Mesodermal cell (in vitro differentiated cells): ENCODE measurements around the gene ZNF177.

Experiments used
- H3K27ac ChIP-seq: 2 replicates; pipeline ENCODE4 v1.7.0; 2013; ENCODE audit warnings: mild to moderate bottlenecking, low read depth, low read length, moderate library complexity; ENCODE audit not compliant: severe bottlenecking
- H3K36me3 ChIP-seq: 2 replicates; pipeline ENCODE4 v1.7.1; 2013; ENCODE audit warnings: mild to moderate bottlenecking, low read length, moderate library complexity; ENCODE audit not compliant: control insufficient read depth, insufficient read depth
- H3K4me1 ChIP-seq: one replicate; pipeline ENCODE4 v1.7.1; 2013; ENCODE audit warnings: mild to moderate bottlenecking, low read length; ENCODE audit not compliant: insufficient read depth, control insufficient read depth, poor library complexity, severe bottlenecking
- H3K4me3 ChIP-seq: 2 replicates; pipeline ENCODE4 v1.7.0; 2013; ENCODE audit warnings: low read length, control low read depth, mild to moderate bottlenecking; ENCODE audit not compliant: insufficient read depth, poor library complexity, severe bottlenecking; ENCODE audit errors: extremely low read depth
- H3K9me3 ChIP-seq: 2 replicates; pipeline ENCODE4 v1.7.1; 2013; ENCODE audit warnings: mild to moderate bottlenecking, low read length, moderate library complexity; ENCODE audit not compliant: control insufficient read depth
- WGBS, 2 experiments: methylation state at CpG; one replicate each; pipeline ENCODE4 v1.1.5; 2013; ENCODE audit warnings: missing lambda C conversion rate in 2 of 2; ENCODE audit not compliant: insufficient coverage in 2 of 2; 5-methylcytosine and 5-hydroxymethylcytosine counted together

The ZNF177 gene

DNA sequence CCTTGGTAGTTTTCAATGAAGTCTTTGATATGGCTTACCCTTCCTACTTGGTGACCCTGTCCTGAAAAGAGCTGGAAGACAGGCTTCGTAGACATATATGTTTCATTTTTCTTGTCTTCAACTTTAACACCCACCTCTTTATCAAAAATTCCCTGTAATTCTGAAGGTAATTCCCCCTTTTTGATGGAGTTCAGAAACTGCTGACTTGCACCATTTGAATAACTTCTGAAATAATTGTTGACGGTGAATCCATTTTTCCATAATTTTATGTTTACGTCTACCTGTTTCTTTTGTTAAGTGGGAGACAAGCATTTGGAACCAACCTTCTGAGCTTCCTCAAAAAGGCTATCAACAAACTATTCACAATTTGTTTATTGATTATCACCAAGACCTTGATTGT, 14.6 kb upstream of the ZNF177 start:
- WGBS, 2 experiments = 92 to 96% methylated on average over 2 to 3 of the region's 3 CpGs
- H3K9me3 ChIP-seq = peaks cover 71% of the 10 kb centered on the region

DNA sequence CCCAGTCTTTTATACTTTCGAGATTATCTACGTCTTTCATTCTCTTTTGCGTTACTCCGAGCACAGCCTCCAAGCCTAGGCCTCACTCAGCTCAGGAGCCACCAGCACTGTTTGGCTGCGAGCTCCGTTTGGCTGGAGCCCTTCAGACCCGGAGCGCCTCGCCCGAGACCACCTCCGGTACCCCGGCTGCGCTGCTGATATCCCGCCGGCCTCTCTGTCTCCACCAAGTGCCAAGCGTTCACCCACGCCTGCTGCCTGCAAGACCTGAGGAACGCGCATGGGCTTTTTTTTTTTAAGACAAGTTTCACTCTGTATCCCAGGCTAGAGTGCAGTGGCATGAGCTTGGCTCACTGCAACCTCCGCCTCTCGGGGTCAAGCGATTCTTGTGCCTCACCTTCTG, 14.1 kb upstream of the ZNF177 start:
- Histone ChIP-seq H3K9me3 (peaks cover 67% of the 10 kb centered on the region), H3K4me3 (no peak overlapping the region), H3K27ac (no peak overlapping the region), H3K4me1 (no peaks in the 10 kb centered on the region), H3K36me3 (peaks cover 26% of the 10 kb centered on the region)
- 88 to 97% methylated on average over 21 to 22 of the region's 22 CpGs for WGBS, 2 experiments

More for the DNA sequence above, 14.6 kb upstream of the ZNF177 start:
- Histone ChIP-seq H3K4me3 (no peak overlapping the region), H3K4me1 (no peaks in the 10 kb centered on the region), H3K36me3 (peaks cover 30% of the 10 kb centered on the region), H3K27ac (no peak overlapping the region)

DNA sequence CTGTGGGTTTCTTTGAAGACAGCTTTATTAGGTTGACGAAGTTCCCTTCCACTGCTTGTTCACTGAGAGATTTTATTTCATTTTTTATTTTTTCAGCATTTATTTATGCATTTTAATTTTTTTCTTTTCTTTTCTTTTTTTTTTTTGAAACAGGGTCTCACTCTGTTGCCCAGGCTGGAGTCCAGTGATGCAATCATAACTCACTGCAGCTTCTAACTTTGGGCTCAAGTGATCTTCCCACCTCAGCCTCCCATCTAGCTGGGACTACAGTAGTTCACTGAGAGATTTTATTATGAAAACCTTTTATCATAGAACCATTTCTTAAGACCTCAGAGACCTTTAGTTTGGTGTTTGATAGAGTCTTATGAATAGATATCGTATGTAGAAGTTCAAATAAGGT, 10.3 kb upstream of the ZNF177 start:
- no peaks in the 10 kb centered on the region for H3K4me1 ChIP-seq
- H3K4me3 ChIP-seq = no peak overlapping the region
- H3K36me3 ChIP-seq = peaks cover 24% of the 10 kb centered on the region
- H3K9me3 ChIP-seq = peaks cover 45% of the 10 kb centered on the region
- no peak overlapping the region for H3K27ac ChIP-seq
- no CpG with 5 or more reads among the region's 2 CpGs for WGBS, 2 experiments

DNA sequence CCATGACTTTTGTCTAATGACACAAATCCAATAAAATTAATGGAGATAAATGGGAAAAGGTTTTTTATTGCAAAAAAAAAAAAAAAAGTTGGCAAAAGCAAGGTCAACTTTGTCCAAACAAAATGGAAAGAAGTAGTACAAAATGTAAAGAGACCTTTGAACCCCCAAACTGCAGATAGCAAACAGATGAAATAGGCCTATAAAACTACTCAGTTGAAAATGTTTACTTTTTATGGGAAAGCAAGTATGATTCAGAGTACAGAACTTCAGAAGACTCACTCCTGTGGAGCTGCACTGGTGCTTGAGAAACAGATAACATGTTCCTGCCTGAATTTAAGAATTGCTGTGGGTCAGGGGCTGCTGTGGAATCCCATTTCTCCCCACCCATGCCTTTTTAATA, 9.8 kb upstream of the ZNF177 start:
- no peak overlapping the region for H3K4me3 ChIP-seq
- H3K4me1 ChIP-seq = no peaks in the 10 kb centered on the region
- H3K36me3 ChIP-seq = peaks cover 24% of the 10 kb centered on the region
- H3K27ac ChIP-seq = no peak overlapping the region
- peaks cover 49% of the 10 kb centered on the region for H3K9me3 ChIP-seq

DNA sequence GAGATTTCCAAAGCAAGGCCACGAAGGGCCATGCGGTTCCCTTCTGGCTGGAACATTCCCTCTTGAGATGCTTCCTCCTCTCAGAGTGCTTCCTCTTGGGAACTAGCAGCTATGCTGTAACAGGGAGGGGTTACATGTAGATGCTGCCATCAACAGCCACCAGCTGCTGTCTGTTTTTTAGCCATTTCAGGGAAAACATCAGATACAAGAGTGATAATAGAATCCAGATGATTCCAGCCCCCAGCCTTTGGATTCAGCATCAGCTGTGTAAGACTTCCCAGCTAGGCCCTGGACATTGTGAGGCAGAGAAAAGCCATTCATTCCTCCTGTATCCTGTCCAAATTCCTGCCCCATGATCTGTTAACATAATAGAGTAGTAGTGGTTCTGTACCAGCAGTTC, 8.2 kb upstream of the ZNF177 start:
- no peaks in the 10 kb centered on the region for H3K4me1 ChIP-seq
- no peak overlapping the region for H3K4me3 ChIP-seq
- H3K9me3 ChIP-seq = peaks cover 54% of the 10 kb centered on the region
- H3K36me3 ChIP-seq = peaks cover 22% of the 10 kb centered on the region
- 100% methylated on average over 2 of the region's 2 CpGs; no CpG with 5 or more reads in 1 of the 2 experiments for WGBS, 2 experiments
- no peak overlapping the region for H3K27ac ChIP-seq

DNA sequence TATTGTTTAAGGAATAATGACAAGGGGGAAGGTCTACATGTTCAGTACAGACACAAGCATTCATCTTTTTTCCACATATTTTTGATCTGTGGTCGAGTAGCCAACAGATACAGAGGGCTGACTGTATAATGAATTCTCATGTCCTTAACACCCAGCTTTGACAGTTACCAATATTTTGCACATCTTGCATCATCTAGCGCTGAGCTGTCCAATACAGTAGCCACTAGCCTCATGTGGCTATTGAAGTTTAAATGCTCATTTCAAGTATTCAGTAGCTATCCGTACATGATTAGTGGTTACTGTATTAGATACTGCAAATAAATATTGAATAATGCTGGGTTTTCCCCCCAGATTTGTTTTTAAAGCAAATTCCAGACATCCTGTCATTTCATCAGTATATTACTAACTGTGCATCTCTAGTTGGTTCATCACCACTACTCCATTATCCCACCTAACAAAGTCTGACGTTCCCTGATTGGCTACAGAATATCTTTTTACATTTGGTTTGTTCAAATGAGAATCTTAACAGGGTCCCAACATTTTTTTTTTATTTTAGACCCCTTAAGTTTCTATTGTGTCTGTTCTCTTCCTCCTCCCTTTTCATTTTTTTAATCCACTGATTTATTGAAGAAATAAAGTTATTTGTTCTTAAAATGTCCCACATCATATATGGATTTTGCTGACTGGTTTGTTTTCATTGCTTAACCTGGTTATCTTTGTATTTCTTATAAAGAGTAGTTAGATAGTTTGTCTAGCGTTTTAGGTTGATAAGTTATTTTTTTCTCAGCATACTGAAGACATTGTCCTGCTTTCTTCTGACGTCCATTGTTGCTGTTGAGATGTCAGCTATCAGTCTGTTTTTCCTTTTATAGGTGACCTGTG, 8.2 kb downstream of the ZNF177 start:
- no peaks in the 10 kb centered on the region for H3K36me3 ChIP-seq

DNA sequence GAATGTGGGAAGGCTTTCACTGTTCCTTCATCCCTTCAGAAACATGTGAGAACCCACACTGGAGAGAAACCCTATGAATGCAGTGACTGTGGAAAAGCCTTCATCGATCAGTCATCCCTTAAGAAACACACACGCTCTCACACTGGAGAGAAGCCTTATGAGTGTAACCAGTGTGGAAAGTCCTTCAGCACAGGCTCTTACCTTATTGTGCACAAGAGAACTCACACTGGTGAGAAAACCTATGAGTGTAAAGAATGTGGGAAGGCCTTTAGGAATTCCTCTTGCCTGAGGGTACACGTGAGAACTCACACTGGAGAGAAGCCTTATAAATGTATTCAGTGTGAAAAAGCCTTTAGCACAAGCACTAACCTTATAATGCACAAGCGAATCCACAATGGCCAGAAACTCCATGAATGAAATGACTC, 18.6 kb downstream of the ZNF177 start:
- H3K9me3 ChIP-seq = peaks cover 76% of the 10 kb centered on the region
- no peak overlapping the region for H3K4me3 ChIP-seq
- H3K36me3 ChIP-seq = peaks cover 60% of the 10 kb centered on the region
- no peak overlapping the region for H3K27ac ChIP-seq
- no peaks in the 10 kb centered on the region for H3K4me1 ChIP-seq
- WGBS, 2 experiments = 60 to 73% methylated on average over 1 to 4 of the region's 4 CpGs

More for the DNA sequence above, 8.2 kb downstream of the ZNF177 start:
- 72 to 90% methylated on average over 2 to 3 of the region's 6 CpGs for WGBS, 2 experiments
- H3K27ac ChIP-seq = no peak overlapping the region
- H3K4me3 ChIP-seq = no peak overlapping the region
- no peaks in the 10 kb centered on the region for H3K4me1 ChIP-seq
- H3K9me3 ChIP-seq = peaks cover 43% of the 10 kb centered on the region

DNA sequence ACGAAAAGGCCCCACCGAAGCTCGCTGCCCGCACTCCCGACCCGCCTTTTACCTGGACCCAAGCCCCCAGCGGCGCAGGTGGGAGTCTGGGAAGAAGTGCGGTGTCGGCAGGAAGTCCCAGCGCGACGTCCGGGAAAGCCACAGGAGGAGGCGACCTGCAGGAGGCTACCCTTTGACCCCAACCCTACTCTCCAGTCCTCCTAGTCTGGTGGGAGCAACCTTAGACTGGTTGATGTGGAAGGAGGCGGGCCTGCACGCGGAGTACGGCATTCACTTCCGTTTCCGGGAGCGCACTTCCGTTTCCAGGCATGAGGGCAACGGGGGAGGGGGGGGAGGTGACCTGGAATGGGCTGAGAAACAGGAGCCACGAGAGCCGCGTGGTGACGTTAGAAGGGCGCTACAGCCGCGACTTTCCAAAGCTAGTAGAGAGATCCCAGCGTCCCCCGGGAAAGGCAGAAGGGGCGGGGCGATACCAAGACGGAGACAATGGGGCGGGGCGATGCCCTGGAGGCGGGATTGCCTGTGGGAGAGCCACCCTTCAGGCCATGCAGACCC, 44.1 kb downstream of the ZNF177 start:
- Histone ChIP-seq H3K36me3 (peaks cover 9% of the 10 kb centered on the region), H3K9me3 (peaks cover 40% of the 10 kb centered on the region), H3K4me3 (no peak overlapping the region), H3K4me1 (no peaks in the 10 kb centered on the region), H3K27ac (no peak overlapping the region)
- 78 to 87% methylated on average over 30 to 33 of the region's 39 CpGs for WGBS, 2 experiments

DNA sequence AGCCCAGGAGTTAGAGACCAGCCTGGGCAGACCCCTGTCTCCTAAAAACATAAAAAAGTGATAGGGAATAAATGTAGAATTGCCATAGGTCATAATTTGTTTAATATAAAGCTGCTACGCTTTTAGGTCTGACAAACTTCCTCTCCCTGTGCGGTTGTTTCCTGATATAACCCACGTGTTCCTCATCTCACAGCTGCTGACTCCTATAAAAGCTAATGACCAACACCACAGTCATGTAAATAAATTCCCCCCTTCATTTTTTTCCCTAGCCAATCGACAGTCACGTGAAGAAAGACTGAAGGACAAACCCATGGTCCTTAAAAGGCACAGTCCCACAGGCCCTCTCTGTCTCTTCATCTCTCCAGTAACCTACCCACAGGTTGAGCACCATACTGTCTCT, 45.0 kb downstream of the ZNF177 start:
- H3K27ac ChIP-seq = no peak overlapping the region
- H3K4me3 ChIP-seq = no peak overlapping the region
- peaks cover 49% of the 10 kb centered on the region for H3K9me3 ChIP-seq
- peaks cover 18% of the 10 kb centered on the region for H3K36me3 ChIP-seq
- WGBS, 2 experiments = 69 to 80% methylated on average over 5 of the region's 5 CpGs
- no peaks in the 10 kb centered on the region for H3K4me1 ChIP-seq

DNA sequence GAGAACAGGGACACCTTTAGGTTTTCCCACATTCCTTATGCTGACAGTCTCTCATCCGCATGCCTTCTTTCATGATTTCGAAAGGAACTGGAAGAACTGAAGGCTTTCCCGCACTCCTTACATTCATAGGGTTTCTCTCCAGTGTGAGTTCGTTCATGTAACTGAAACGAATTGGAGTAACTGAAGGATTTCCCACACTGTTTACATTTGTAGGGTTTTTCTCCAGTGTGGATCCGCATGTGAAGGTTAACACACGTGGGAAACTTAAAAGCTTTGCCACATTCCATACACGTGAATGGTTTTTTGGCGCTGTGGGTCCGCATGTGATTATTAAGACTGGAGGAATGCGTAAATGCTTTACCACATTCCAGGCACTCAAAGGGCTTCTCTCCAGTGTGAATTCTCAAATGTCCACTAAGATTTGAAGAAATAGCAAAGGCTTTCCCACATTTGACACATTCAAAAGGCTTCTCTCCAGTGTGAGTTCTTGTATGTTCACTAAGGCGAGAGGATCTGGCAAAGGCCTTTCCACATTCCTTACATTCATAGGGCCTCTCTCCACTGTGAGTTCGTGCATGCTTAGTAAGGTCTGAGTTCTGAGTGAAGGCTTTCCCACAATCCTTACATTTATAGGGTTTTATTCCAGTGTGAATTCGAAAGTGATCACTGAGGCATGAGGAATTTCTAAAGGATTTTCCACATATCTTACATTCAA, 50.6 kb downstream of the ZNF177 start:
- Histone ChIP-seq H3K36me3 (peaks cover 74% of the 10 kb centered on the region), H3K27ac (no peak overlapping the region), H3K4me3 (no peak overlapping the region), H3K4me1 (no peaks in the 10 kb centered on the region), H3K9me3 (peaks cover 69% of the 10 kb centered on the region)
- 93 to 100% methylated on average over 10 to 11 of the region's 14 CpGs for WGBS, 2 experiments
